NCI-H446 treated with DMSO at 0.1 percent for 48 hours (cell line): ENCODE measurements around the gene AATK.

Source experiments
- DNase-seq: peaks from one replicate; lab custom pipeline; 2025; lab: John Stamatoyannopoulos, UW

Gene AATK

DNA sequence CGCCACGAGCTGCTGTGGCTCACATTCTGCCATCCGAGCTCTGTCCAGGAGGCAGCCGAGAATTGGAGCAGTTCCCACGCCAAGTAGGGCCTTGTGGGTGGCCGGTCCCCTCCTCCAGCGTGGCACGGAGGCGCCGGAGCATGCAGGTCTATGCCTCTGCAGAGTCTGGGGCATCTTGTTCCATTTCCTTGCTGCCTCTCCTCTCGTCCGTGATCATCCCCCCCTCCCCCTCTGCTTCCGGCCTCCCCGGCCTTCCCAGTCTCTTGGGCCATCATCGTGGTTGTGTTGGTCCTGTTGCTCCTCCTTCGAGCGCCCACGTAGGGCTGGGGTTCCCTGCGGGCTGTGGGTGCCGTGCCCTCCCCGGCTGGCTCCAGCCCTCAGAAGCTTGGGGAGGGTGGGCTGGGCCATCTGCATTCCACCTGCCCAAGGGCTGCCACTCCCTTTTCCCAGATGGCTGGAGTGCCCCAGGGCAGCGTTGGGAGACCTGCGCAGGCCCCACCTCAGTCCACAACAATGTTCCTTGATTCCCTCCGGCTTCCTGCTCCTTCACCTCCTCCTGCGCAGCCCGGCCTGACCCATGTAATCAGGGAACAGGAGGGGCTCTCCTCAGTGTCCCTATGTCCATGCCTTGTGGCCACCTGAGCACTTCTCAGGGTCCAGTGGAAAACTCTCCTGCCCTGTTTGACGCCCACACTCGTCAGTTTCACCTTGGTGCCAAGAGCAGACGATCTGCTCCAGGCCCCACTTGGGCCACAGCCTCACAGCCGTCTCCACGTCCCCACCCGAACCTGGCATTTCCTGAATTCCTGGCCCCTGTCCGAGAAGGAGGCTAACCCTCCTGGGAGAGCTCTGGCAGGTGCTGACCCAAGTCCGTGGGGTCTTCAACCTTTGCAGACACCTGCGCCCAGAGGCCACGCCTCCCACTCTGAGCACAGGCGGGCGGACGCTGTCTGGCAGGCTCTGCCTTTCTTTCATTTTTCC is 94.0 kb downstream of the AATK start:
- no peak for DNase-seq

DNA sequence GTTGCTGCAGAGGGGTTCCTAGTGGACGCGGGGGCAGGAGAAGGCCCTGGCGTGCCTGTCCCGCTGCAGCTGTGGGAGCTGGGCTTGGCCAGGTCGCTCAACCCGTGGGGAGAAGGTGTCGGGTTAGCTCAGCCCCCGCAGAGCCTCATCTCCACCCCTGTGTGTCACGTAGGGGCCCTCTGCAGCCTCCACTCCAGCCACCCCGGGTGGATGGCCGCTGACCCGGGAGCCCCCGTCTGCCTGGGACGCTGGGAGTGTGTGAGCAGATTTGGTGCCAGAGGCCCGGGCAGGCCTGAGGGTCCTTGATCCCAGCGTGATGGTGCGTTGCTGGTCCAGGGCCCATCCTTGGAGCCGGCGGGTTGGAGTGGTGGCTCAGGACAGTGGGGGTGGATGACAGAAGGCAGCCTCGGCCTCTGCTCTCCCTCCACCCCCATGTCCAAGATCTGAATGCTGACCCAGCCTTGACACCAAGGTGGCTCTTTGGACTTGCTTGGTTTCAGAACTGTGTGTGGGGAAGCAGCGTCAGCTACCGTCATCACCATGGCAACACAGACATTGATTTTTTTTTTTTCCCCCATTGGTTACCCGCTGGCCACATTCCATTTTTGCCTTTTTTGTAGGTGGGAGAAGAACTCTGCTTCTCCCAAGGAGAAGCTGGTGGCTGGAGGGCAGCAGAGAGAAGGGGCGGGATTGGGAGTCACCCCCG is 95.3 kb downstream of the AATK start:
- no peak for DNase-seq

DNA sequence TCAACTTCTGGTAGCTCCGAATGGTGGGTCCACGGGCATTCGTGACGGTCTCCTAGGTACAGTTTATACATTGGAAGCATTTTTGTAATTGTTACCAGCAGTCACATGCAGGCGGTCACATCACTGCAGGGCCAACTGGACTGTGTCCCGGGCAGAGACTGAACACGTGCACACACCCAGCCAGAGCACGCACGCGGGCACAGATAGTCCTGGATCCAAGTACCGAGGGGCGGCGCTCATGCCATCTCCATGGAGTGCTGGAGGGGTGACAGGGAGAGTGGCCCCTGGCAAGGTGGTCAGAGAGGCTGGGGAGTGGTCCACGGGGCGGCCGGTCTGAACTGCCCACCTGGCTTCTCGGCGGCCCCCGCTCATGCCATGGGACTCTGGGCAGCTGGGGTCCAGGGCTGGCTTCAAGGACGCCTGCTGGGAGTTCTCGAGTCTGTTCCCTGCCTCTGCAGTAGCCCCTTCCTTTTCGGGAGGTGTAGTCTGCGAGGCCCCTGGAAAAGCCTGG is 96.8 kb downstream of the AATK start:
- no peak for DNase-seq

DNA sequence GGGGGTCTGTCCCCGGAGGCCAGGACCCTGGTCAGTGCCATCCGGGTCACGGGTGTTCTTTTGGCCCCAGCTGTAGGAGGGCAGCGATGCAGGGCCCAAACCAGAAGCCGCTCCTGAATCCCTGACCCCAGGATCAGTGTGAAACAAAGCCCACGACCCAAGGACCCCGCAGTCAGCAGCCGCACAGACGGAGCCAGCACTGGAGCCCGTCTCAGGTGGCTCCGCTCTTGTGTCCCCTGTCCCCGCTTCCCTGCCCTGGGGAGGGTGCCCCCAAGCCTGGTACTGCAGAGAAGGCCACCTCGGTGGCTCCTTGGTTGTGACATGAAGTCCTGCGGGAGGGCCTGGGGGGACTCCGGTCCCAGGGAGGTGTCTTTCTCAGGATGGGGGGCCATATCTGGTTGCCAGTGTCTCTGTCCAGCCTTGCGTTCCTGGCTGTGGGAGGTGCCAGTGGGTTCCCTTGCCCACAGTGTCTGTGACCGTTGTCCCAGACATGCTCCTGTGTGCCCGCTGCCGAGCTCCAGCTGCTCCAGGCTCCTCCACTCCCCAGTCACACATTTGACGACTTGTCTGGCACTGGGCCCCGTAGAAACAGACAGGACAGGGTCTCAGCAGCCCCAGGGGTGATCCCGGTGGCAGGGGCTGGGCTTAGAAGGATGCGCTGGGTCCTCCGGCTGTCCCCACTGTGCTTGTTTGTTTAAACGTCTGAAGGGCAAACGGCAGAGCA is 97.4 kb downstream of the AATK start:
- no peak for DNase-seq

DNA sequence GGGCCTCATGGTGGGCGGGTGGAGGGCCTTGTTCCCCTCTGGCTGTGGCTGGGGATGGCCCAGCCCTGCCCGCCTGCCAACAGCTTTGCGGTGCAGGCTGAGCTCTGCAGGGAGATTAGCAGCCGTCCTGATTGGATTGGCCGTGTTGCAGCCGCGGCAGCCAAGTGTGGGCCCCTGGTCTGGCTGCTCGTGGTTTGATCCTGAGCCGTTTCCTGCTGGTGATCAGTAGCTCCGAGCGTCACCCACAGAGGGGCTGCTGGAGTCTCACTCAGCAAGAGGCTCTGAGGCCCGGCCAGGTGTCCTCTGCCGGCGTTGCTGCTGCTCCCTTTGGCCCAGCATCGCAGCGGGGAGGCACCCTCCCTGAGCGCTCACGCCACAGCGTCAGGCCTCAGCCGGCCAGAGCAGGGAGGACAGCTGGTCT is 98.6 kb downstream of the AATK start:
- no peak for DNase-seq
